GM18870 (cell line): ENCODE results near the gene RPL39L.
A peak's percentile ranks its signal among the peaks of the same experiment; 100 is the strongest.
"Not testable (repeated sequence)": the region's sequence is repeated elsewhere in the genome, so short reads cannot be mapped to it uniquely, and the experiment has no call there.

Experiments
- ATAC-seq: cut with Tn5 transposase; IDR thresholded peaks from one replicate; pipeline ENCODE4 v1.9.1; 2021; ENCODE audit warnings: moderate library complexity; ENCODE audit not compliant: unreplicated experiment

RPL39L gene

GRCh38 chr3:187145149-187145895 lies 6.0 kb upstream of the RPL39L start:
- ATAC-seq: no peak

- ATAC-seq: no peak
Observed at GRCh38 chr3:187139895-187140253, 578 bp upstream of the RPL39L start.

GRCh38 chr3:187136936-187137335 lies 2.4 kb downstream of the RPL39L start:
- no peak for ATAC-seq

- no peak for ATAC-seq
Observed at GRCh38 chr3:187136337-187136736, 3.0 kb downstream of the RPL39L start.

GRCh38 chr3:187135172-187135690 lies 4.1 kb downstream of the RPL39L start:
- not testable (repeated sequence) for ATAC-seq

- not testable (repeated sequence) for ATAC-seq
Observed at GRCh38 chr3:187133181-187133580, 6.1 kb downstream of the RPL39L start.

GRCh38 chr3:187132666-187133065 lies 6.6 kb downstream of the RPL39L start:
- ATAC-seq: no peak

GRCh38 chr3:187131981-187132380 lies 7.3 kb downstream of the RPL39L start:
- no peak for ATAC-seq

- peak; percentile 90 for ATAC-seq
Observed at GRCh38 chr3:187130346-187131066, 8.8 kb downstream of the RPL39L start.

GRCh38 chr3:187125319-187126031 lies 13.8 kb downstream of the RPL39L start:
- ATAC-seq: no peak

GRCh38 chr3:187122261-187122660 lies 17.0 kb downstream of the RPL39L start:
- no peak for ATAC-seq

- ATAC-seq: no peak
Observed at GRCh38 chr3:187120326-187120725, 19.0 kb downstream of the RPL39L start.

GRCh38 chr3:187114511-187114910 lies 24.8 kb downstream of the RPL39L start:
- ATAC-seq: no peak

- peak; percentile 53 for ATAC-seq
Observed at GRCh38 chr3:187112934-187113793, 26.1 kb downstream of the RPL39L start.

GRCh38 chr3:187110156-187110555 lies 29.1 kb downstream of the RPL39L start:
- ATAC-seq: peak; percentile 48

- no peak for ATAC-seq
Observed at GRCh38 chr3:187107989-187108388, 31.3 kb downstream of the RPL39L start.

- ATAC-seq: no peak
Observed at GRCh38 chr3:187105700-187106099, 33.6 kb downstream of the RPL39L start.

GRCh38 chr3:187104933-187105332 lies 34.4 kb downstream of the RPL39L start:
- no peak for ATAC-seq

GRCh38 chr3:187104342-187104741 lies 35.0 kb downstream of the RPL39L start:
- ATAC-seq: no peak

- ATAC-seq: no peak
Observed at GRCh38 chr3:187103251-187103650, 36.0 kb downstream of the RPL39L start.
